AG08395 (cell line): ENCODE results near the gene PDGFB.

Experiments used
- DNase-seq: peaks from one replicate; pipeline ENCODE4 v3.0.0; 2012; ENCODE audit warnings: mixed read lengths, low spot score

PDGFB gene

DNA sequence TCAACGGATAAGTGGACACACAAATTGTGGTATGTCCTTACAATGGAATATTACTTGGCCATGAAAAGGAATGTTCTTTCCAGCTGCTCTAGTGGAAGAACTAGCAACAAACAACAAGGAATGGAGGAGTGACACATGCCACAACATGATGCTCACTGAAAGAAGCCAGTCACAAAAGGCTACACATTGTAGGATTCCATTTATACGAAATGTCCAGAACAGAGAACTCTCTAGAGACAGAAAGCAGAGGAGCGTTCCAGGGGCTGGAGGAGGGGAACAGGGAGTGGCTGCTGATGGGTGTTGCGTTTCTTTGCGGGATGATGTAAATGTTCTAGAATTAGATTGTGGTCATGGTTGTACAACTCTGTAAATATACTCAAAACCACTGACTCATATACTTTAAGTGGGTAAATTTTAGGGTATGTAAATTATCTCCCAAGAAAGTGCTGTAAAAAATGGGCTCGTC, 32.4 kb upstream of the PDGFB start:
- no peak for DNase-seq

DNA sequence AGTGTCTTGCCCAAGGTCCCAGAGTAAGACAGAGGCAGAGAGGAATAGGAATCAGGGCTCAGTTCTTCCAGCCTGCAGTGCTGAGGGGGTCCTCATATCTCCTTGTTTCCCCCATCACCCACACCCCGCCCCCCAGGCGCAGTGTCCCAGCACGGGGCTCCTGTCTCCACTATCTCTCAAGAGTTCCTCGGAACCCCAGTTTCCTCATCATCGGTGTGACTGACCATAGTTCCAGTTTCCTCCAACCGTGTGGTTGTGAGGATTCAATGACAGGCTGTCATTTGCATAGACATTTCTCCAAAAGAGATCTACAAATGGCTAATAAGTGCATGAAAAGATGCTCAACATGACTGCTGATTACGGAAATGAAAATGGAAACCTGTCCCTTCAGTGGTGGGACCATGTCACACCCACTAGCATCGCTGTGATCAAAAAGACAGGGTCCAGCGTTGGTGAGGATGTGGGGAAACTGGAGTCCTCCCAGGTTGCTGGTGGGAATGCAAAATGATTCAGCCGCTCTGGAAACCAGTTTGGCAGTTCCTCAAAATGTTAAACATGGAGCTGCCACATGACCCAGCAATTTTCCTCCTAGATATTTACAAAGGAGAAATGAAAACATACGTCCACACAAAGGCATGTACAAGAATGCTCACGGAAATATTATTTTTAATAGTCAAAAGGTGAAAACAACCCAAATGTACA, 31.8 kb upstream of the PDGFB start:
- DNase-seq = no peak

DNA sequence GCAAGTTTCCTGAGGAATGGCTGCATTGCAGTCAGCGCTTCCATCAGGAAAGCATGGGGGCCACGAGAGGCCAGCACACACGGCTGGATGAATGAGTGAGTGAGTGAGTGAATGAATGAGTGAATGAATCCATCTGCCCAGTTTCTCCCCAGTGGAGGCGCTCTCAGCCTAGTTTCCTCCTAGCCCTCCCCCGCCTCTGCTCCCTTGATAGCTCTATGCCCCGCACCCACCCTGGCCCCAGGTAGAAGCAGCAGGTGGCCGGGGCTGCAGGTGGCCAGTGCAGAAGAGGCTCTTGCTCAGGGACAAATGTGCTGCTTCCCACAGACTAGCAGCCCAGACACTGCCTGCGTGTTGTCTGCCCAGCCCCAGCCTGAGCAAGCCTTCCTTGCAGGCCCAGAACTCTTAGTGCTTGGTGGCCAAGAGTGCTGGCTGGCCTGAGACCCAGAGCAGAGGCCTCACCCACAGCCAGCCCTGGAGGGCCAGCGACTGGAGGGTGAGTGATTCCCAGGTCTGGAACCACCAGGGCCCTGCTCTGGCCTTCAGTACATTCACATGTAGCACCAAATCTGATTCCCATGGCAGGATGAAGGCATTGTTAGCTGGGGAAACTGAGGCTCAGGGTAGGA, 31.1 kb upstream of the PDGFB start:
- no peak for DNase-seq

DNA sequence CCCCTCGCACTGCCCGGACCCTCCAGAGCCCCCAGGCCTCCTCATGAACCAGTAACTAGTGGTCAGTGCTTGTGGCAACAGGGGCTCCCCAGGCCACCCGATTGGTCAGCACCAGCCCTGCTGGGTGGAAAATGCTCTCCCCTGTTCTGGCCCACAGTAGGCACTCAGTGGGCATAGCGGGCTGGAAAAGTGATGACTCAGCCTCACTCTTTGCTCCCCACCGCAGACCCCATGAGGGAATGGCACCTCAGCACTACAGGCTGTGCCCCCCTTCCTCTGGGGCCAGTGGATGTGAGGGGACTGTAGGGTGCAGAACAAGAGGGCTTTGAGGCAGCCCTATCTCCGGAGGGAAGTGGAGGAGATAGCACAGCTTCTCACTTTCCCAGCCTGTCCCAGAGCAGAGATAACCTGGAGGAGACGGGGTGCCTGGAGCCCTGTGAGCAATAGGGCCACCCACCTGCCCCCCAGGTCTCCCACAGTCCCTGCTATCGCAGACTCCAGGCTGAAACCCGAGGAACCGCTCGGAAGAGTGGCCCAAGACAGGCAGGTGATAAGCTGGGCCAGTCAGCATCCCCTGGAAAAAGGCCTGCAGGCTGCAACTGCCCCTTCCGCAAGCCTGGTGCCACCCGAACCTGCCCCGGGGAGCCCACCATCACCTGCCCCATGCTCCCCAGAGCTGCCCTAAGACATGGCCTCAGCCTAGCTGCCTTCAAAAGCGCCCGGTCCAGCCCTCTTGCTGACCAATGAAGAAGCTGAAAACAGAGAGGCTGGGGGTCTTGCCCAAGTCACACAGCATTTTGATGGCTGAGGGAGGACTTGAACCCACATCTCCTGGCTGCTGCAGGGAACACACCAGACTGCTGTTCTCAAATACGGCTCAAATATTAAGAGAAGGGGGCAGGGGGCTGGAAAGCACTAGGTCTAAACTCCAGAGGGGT, 29.4 kb upstream of the PDGFB start:
- no peak for DNase-seq

DNA sequence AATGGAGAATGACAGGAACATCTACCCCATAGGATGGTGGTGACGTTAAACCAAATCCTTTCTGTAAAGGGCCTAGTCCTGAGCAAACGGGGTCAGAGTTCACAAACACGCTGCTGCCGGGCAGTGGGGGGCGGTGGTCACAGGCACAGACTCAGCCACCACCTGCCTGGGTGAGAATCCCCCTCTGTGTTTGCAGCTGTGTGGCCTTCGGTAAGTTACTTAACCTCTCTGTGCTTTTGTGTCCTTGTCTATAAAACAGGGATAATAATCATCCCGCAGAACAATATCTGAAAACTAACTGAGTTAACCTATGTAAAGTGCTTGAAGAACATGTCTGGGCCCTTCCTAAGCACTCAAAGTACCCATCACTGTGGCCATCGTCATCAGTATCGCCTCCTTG, 26.0 kb upstream of the PDGFB start:
- no peak for DNase-seq

DNA sequence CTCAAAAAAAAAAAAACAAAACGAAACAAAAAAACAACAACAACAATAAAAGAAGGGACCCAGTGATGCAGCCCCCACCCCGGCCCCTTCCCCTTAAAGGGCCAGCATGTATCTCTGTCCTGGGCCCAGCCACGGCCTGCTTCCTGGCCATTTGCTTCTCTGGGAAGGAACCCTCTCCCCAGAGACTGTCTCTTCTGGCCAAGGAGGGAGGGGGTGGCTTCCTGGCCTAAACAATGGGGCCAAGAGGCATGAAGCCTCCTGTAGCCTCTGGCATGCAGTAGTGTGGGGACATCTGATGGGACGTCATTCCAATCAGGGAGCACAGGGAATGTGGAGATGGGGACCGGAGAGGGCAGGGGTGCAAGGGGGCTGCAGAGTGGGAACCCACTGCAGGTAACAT, 25.5 kb upstream of the PDGFB start:
- no peak for DNase-seq

DNA sequence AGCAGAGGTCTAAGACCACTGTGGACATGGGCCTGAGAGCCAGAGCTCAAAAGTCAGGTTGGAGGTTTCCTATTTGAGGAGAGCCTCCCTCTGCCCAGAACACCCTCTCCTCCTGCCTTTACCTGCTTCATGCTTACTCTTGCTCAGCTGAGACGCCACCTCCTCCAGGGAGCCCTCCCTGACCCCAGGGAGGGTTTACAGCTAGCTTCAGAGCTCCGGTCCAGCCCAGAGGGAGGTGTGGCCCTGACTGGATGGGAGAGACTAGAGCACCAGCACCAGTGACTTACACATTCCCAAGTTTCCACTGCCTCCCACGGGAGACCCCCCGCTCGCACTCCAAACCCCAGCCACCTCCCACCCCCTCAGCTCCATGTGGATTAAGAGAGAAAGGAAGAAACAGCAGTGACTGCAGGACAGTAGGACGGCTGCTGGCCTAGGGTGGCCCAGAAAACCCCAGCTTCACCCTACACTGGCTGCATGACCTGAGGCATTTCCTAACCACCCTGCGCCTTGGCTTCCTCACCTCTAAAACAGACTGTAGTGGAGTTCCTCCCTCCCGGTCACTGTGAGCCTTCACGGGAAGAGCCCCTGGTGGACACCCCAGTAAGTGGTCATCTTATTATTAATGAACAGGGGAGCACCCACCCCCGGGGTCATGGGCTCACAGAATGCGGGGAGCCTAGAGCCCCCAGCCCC, 24.5 kb upstream of the PDGFB start:
- DNase-seq = no peak

DNA sequence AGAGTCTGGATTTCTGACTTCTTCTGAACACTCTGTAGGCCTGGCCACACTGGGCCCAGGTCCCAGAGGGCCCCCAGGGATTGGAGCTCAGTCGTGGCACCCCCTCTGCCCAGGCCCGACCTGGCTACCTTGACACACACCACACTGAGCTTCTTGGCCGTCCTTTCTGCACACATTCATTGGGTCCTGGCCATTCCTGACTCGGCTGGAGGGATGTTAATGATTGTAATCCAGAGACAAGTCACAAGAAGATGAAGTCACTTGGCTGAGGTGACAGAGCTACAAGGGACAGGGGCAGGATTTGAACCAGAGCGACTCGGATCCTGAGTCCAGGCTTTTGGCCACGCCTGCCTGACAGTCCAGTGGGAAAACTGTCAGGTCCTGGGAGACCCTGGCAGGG, 23.9 kb upstream of the PDGFB start:
- DNase-seq = no peak

DNA sequence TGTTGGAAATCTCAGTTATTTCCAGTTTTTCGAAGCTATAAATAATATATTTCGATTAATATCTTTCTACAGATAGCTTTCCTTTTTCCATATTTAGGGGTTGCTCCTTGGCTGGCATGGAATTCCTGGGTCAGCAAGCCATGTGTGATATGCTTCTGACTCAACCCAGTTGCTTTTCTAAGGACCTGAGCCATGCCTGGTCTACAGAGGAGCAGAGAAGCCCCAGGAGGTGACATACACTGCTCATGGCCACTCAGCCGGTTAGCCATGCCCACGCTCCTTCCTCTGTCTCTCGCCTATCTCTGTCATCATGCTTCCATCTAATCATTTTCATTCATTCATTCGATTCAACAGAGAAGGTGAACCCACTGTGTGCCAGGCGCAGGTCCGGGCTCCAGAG, 23.2 kb upstream of the PDGFB start:
- no peak for DNase-seq

DNA sequence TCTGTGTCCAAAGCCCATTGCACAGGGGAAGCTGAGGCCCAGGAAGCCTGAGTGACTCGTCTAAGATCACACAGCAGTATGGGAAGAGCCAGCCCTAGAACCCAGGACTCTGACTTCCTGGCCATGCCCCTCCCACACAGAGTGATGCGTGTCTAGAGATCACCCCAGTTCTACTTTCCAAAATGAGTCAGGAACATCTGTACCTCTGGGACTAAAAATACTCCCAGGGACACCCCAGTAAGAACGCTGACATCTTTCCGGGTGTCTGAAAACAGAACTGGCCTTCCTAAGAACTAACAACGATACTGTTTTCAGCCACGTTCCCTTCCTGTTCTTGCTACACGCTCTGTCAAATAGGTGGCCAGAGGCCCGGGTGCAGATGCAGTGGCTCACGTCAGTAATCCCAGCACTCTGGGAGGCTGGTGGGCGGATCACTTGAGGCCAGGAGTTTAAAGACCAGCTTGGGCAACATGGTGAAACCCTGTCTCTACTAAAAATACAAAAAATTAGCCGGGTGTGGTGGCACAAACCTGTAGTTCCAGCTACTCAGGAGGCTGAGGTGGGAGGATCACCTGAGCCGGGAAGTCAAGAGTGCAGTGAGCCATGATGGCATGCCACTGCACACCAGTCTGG, 21.7 kb upstream of the PDGFB start:
- no peak for DNase-seq

DNA sequence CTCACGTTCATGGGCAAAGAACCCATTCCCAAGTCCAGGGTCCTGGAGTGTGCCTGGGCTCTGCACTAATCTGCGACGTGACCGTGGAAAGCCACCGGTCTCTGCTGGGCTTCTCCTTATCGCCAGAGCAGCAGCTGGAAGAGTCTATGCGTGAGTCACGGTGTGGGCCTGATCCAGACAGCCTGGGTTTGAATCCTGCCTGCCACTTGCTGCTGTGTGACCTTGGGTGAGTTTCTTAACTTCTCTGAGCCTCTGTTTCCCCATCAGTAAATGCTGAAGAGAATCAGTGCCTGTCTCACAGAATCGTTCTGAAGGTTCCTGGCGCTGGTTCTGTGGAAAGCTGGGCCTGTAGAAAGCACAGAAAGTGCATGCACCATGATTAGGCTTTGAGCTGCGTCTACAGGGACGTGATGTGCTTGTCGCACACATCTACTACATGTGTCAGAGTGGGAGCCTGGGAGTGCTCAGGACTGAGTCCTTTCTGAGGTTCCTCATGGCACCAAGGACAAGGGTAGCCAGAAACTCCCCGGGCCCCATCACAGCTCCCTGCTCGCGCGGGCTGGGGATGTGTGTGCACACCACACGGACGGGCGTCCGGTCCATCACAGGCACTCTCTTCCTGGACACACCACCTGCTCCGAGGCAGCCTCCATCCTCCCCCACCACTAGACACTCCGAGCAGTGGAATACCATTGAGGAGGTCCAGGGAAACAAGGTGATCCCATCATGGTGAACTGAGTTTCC, 20.5 kb upstream of the PDGFB start:
- no peak for DNase-seq

DNA sequence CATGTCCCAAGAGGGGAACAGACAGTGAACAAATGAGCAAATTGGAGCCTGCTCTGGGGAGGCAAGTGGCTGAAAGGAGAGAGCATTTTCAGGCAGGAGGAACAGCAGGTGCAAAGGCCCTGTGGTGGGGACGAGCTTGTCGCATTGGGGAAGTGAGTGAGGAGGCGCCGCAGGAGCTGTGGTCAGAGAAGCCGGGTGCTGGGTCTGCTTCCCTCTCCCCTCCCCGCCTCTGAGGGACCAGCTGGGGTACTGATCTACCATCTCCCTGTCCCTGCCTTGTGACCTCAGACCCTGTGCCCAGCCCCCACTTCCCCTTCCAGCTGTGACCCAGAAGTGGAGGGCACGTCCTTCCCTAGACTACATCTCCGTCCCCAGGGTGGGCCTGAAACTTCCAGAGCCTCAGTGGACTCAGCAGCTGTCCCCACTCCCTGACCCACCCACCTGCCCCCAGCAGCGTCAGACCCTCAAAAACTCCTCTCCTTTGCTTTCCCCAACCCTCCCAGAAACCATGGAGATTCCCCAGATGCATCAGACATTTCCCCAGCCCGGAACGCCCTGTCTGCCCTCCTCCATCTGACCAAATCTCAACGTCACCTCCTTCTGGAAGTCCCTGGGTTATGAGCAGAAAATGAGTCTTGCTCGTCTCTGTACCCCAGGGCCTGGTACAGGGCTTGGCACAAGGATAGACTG, 19.7 kb upstream of the PDGFB start:
- DNase-seq = no peak

DNA sequence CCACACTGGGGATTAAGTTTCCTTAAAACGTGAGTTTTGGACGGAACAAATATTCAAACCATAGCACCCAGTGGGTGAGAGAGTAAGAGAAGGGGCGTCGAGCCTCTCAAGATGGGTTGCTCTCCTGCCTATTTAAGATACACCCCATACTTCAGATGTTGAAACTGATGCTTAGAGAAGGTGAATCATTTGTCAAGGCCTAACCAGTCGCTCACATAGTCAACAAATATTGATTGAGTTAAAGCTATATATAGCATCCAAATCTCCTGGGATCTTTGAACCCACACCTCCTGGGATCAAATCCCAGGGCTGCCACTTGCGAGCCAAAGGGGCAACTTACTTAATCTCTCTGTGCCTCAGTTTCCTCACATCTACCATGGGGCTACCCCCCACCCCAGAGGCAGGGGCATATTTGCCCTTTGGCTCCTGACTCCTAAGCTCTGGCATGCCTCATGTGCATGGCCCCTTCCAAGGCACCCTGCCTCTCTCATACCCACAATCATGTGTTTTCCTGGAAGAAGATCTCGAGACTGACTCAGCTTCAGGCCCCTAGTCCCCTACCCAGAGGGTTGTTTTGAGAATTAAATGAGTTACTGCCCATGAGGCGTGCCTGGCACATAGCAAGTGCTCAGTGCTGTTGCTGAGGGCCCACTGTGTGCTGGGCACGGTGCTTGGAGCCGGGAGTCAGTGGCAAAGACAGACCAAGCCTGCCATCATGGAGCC, 19.0 kb upstream of the PDGFB start:
- no peak for DNase-seq

DNA sequence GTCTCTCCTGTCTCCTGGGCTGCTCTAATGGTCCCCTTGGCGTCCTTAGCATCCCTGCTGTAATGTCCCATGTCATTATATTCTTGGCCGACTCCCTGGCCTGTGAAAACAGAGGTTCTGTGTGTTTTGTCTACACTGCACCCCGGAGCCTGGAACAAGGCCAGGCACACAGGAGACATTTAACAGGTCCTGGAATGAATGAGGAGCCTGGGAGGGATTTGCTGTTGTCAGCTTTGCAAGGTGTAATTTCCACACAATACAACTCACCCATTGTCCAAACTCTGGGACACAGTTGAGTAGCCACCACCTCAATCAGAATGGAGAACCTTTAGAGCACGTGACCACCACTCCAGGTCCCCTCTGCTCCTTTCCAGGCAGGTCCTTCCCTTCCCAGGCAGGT, 14.9 kb upstream of the PDGFB start:
- DNase-seq = no peak

DNA sequence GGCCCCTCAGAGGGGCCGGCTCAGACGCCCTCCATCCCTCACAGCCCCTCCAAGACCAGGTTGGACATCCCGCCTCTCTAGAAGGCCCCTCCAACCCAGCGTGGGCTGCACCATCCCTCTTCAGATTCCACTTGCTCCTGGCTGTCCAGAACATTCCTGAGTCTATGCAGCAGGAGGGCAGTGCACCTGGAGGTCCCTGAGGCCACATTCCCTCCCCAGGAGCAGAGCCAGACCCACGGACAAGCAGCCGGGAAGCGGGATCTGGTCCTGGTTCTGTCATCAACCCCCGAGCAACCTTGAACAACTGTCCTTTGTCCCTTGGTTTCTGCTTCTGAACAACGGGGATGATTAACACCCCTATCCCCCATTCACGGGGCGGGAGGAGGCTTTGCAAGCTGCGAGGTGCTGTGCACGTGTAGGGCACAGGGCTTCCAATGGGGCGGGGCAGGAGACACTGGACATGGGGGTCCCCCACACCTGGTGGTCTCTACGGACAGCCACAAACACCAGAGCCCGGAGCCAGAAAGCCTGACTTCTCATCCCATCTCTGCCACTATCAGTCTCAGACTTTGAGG, 13.2 kb upstream of the PDGFB start:
- no peak for DNase-seq

DNA sequence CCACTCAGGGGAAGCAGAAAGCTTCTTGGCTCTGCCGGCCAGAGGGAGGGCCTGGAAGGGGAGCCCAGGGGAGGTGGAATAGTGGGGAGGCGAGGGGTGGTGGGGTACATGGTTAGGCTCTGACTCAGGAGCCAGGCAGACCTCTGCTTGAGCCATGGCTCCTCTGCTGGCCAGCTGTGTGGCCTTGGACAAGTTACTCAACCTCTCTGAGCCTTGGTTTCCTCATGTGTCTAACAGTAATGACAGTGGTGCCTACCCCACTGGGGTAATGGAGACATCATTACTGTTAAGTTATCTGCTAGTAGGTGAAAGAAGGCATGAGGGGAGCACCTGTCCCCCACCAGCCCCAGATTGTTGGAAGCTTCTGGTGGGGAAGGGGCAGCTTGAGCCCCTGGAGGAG, 12.2 kb upstream of the PDGFB start:
- DNase-seq = no peak

DNA sequence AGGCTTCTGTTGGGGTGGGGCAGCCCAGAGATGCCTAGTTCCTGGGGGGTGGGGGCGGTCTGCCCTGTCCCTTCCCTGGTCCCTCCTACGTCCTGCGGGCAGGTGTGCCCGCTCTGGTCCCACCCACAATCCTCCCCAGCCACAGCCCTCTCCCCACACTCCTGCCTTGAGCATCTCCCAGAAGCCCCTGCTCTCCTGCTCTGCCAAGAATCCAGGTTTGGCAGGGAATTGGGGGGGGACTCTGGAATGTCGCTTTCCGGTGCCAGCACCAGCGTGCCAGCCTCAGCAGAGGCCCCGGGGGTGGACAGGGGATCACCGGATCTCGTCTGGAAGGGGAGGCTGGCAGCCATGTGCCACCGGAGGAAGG, 11.4 kb upstream of the PDGFB start:
- no peak for DNase-seq

DNA sequence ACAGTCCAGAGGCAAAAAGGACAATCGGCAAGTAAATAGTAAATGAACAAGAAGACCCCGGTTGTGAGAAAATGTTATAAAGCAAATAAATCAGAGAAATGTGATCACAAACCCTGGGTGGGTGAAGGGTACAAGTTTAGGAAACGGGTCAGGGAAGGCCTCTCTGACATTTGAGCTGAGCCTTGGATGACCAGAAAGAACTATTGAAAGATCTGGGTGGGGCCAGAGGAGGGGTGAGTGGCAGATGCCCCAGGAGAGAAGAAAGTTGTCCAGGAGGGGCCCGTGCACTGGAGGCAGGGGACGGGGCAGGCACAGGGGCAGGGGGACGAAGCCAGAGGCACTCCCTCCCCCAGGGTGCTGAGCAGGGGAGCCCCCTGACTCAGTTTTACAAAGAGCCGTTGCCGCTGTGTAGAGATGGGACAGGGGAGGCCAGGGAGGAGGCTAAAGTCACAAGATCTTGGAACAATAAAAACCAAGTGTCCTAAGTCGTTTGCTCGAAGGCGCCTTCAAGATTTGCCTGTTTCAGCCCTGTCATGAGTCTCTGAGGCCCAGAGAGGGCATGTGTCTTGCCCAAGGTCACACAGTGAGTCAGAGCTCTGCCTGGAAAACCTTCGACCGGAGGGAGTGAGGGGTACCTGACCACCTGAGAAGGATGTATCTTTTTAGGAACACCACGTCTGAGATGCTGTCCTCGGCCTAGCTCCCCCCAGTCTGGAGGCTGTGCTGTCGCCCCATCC, 10.8 kb upstream of the PDGFB start:
- no peak for DNase-seq

DNA sequence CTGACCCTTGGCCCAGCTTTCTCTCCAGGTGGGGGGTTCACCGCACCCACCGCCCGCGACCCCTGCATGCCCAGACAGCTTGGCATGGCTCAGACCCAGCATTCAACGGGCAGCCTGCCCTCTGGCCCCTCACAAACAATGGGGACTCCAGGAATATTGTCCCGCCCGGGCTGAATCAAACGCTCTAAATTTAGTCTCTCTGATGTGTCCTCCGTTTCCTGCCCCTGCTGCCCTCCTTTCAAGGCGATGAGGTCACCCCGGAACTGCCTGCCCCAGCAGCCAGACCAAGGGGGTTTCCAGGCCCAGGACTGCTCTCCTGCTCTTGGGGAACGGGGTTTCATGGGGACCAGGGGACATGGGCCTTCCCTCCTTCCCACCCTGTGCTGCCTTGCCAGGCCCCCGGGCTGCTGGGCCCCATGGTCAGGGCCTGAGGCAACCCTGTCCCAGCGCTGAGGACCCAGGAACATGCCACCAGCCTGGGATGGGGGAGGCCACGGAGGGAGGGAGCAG, 10.1 kb upstream of the PDGFB start:
- DNase-seq = peak; percentile 72
